Measurements from ENCODE around the gene TFF2. TPM values are rescaled to one million over a fixed set of nuclear protein-coding genes. Genes with fewer than 3 reads are reported as not detected.

Gene TFF2
- total and polyA plus RNA-seq, 2 of the 4 experiments (the other 2 are of a cell fraction) = not detected

DNA sequence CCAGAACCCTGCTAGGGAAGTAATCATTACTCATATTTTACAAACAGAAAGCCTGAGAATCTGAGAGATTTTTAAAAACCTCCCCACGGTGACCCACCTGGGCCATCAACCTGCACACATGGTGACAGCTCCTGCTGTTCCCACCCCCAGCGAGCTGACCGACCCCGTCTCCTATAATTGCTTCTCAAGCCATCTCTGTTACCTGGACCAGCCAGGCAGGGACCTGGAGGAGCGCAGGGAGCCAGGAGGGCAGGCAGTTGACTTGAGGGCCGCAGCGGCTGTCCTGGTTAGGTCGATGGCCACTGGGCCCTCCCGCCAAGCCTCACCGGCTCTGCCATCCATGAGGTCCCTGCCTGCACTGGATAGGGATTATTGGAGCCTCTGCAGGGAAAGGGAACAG lies 7.7 kb downstream of the TFF2 start:
- DNase-seq (no peak), ATAC-seq (ENCODE audit: low read depth) (no peak)
- H3K27ac ChIP-seq (ENCODE audit: insufficient read depth, low read length) = no peak overlapping the region
- ChIA-PET POLR2A (ENCODE audit: unreplicated experiment) (no interaction called here), CTCF (no interaction called here)
- no peak overlapping the region for H3K4ac ChIP-seq (ENCODE audit: low read depth, low read length)
- no peak overlapping the region for H4K8ac ChIP-seq (ENCODE audit: low read depth in 2 of 2, low read length in 2 of 2)
- H2BK20ac ChIP-seq (ENCODE audit: low read depth, low read length) = no peak overlapping the region
- intact Hi-C loops (cut with micrococcal nuclease) (no loop called here), in situ Hi-C loops (cut with MboI; ENCODE audit: low sequenced_read_pairs) (no loop called here), dilution Hi-C loops (cut with HindIII; ENCODE audit: low sequenced_read_pairs, unreplicated experiment) (no loop called here)
- H2BK15ac ChIP-seq (ENCODE audit: low read depth, low read length) = no peak overlapping the region
- H3K27me3 ChIP-seq (ENCODE audit: control insufficient read depth, insufficient read depth, low read length) = peaks cover 16% of the 10 kb centered on the region
- 67% methylated on average over 6 of the region's 10 CpGs; no CpG with 5 or more reads in 1 of the 2 experiments for WGBS, 2 experiments (ENCODE audit: extremely low coverage in 2 of 2, insufficient read length in 1 of 2)
- H3K18ac ChIP-seq (ENCODE audit: low read depth, low read length) = no peak overlapping the region
- H3K79me1 ChIP-seq (ENCODE audit: low read depth in 1 of 2, low read length in 2 of 2) = no peaks in the 10 kb centered on the region
- no peak overlapping the region for H2AK5ac ChIP-seq (ENCODE audit: low read depth, low read length)
- H2AFZ ChIP-seq (replicated peaks; ENCODE audit: low read length, poor library complexity) = no peak overlapping the region
- H3K4me3 ChIP-seq (ENCODE audit: insufficient read depth, low read depth, low read length) = no peak overlapping the region
- no peak overlapping the region for H3K14ac ChIP-seq (replicated peaks; ENCODE audit: low read depth, low read length)
- H4K5ac ChIP-seq (ENCODE audit: low read depth, low read length) = no peak overlapping the region
- no peak overlapping the region for H2BK5ac ChIP-seq (ENCODE audit: low read depth, low read length, poor library complexity, severe bottlenecking)
- no peaks in the 10 kb centered on the region for H3K4me1 ChIP-seq (ENCODE audit: control insufficient read depth, insufficient read depth, low read length)
- no peak overlapping the region for H3K4me2 ChIP-seq (ENCODE audit: low read depth, low read length)
- no peaks in the 10 kb centered on the region for H3K36me3 ChIP-seq (ENCODE audit: control insufficient read depth, insufficient read depth, low read length)
- H4K20me1 ChIP-seq (ENCODE audit: insufficient read depth, low read length) = no peaks in the 10 kb centered on the region
- no peaks in the 10 kb centered on the region for H3K9me3 ChIP-seq (ENCODE audit: control insufficient read depth, insufficient read depth, low read length)
- H3K9me1 ChIP-seq (ENCODE audit: insufficient read depth, low read length) = no peaks in the 10 kb centered on the region; the same call in 1 of the 2 replicates
- TF ChIP-seq POLR2A (IDR thresholded peaks at IDR 0.05; ENCODE audit: low read depth, low read length) (no peak), RAD21 (IDR thresholded peaks at IDR 0.05; ENCODE audit: low read length) (no peak), BHLHE40 (IDR thresholded peaks at IDR 0.05; ENCODE audit: low read depth, low read length) (no peak), CHD1 (IDR thresholded peaks at IDR 0.05; ENCODE audit: low read depth, low read length) (no peak), CEBPB (IDR thresholded peaks at IDR 0.05; ENCODE audit: low read depth, low read length) (no peak), FOS (IDR thresholded peaks at IDR 0.05; ENCODE audit: low read depth, low read length) (no peak), NFE2L2 (IDR thresholded peaks at IDR 0.05; ENCODE audit: low read depth, low read length) (no peak), RCOR1 (IDR thresholded peaks at IDR 0.05; ENCODE audit: insufficient replicate concordance, low read length) (no peak), SMC3 (IDR thresholded peaks at IDR 0.05; ENCODE audit: low read depth, low read length) (no peak), MXI1 (IDR thresholded peaks at IDR 0.05; ENCODE audit: borderline replicate concordance, low read depth, low read length) (no peak), RFX5 (IDR thresholded peaks at IDR 0.05; ENCODE audit: low read depth, low read length) (no peak), MAZ (IDR thresholded peaks at IDR 0.05; ENCODE audit: borderline replicate concordance, low read depth, low read length) (no peak), MAFK (IDR thresholded peaks at IDR 0.05; ENCODE audit: low read depth, low read length) (no peak)
- TF ChIP-seq, protein P1, sequence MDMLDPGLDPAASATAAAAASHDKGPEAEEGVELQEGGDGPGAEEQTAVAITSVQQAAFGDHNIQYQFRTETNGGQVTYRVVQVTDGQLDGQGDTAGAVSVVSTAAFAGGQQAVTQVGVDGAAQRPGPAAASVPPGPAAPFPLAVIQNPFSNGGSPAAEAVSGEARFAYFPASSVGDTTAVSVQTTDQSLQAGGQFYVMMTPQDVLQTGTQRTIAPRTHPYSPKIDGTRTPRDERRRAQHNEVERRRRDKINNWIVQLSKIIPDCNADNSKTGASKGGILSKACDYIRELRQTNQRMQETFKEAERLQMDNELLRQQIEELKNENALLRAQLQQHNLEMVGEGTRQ (IDR thresholded peaks at IDR 0.05; ENCODE audit: low read depth, low read length) = no peak
- TF ChIP-seq, protein P2, sequence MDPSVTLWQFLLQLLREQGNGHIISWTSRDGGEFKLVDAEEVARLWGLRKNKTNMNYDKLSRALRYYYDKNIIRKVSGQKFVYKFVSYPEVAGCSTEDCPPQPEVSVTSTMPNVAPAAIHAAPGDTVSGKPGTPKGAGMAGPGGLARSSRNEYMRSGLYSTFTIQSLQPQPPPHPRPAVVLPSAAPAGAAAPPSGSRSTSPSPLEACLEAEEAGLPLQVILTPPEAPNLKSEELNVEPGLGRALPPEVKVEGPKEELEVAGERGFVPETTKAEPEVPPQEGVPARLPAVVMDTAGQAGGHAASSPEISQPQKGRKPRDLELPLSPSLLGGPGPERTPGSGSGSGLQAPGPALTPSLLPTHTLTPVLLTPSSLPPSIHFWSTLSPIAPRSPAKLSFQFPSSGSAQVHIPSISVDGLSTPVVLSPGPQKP (IDR thresholded peaks at IDR 0.05; ENCODE audit: borderline replicate concordance, low read depth, low read length) = no peak
- TF ChIP-seq, protein P3, sequence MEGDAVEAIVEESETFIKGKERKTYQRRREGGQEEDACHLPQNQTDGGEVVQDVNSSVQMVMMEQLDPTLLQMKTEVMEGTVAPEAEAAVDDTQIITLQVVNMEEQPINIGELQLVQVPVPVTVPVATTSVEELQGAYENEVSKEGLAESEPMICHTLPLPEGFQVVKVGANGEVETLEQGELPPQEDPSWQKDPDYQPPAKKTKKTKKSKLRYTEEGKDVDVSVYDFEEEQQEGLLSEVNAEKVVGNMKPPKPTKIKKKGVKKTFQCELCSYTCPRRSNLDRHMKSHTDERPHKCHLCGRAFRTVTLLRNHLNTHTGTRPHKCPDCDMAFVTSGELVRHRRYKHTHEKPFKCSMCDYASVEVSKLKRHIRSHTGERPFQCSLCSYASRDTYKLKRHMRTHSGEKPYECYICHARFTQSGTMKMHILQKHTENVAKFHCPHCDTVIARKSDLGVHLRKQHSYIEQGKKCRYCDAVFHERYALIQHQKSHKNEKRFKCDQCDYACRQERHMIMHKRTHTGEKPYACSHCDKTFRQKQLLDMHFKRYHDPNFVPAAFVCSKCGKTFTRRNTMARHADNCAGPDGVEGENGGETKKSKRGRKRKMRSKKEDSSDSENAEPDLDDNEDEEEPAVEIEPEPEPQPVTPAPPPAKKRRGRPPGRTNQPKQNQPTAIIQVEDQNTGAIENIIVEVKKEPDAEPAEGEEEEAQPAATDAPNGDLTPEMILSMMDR (conservative IDR thresholded peaks at IDR 0.05; ENCODE audit: low read depth, low read length) = no peak
- no peak overlapping the region for H4K91ac ChIP-seq (ENCODE audit: insufficient read depth, low read depth, low read length)
- H2BK120ac ChIP-seq (ENCODE audit: low read depth, low read length) = no peak overlapping the region
- no peak overlapping the region for H2AK9ac ChIP-seq (replicated peaks; ENCODE audit: low read depth, low read length, poor library complexity)
- no peak overlapping the region for H3K9ac ChIP-seq (ENCODE audit: low read depth, low read length)
- BruUV-seq (replicated peaks) = no TSS peak
- no peak overlapping the region for H3K56ac ChIP-seq (ENCODE audit: extremely low read depth, insufficient read depth, low read length)
- no peak overlapping the region for H3K23ac ChIP-seq (ENCODE audit: low read depth, low read length)
